HCT116 (cell line): ENCODE measurements around the gene KANK4. TPM values are rescaled to one million over a fixed set of nuclear protein-coding genes. Genes with fewer than 3 reads are reported as not detected.

Experiments used
- ATAC-seq: fragments of 200-7000 bp; cut with Tn5 transposase; 2 replicates; pipeline ENCODE4 v1.9.1; 2020; ENCODE audit warnings: mild to moderate bottlenecking, moderate library complexity
- BruUV-seq: library from RNA; stranded (reverse); fragments of 400-500 nt; replicated peaks from 2 replicates; lab custom pipeline; 2021; lab: Mats Ljungman, UMichigan
- CTCF ChIA-PET: fragments of 300-600 bp; sonication (Branson Sonifier 250); formaldehyde crosslinking; loops from one replicate; lab custom pipeline; 2021; ENCODE audit warnings: antibody characterized with exemption; lab: Charles Lee
- POLR2A ChIA-PET: fragments of 300-600, 350-600 bp; sonication (Branson Sonifier 250); formaldehyde crosslinking; loops from one replicate; lab custom pipeline; 2021; ENCODE audit warnings: antibody characterized with exemption; lab: Charles Lee
- RAD21 ChIA-PET, 2 experiments: fragments of 300-600 bp; sonication (Branson Sonifier 250); formaldehyde crosslinking; loops; one replicate each; lab custom pipeline; 2023; ENCODE audit warnings: low total read pairs in 2 of 2; ENCODE audit not compliant: uncharacterized antibody in 2 of 2, unreplicated experiment in 2 of 2, low non-redundant PET in 1 of 2; lab: Charles Lee
- DNase-seq: peaks from one replicate; pipeline ENCODE4 v3.0.0-alpha.2; 2010; ENCODE audit warnings: low read depth, low spot score
- H2AFZ ChIP-seq: fragments of 200-600 bp; shearing (Covaris generic), sonication (generic); 2 replicates; pipeline ENCODE4 v1.6.1; 2017; ENCODE audit warnings: low read depth, mixed run types, mixed read lengths, antibody characterized with exemption, low read length; ENCODE audit not compliant: poor library complexity, severe bottlenecking
- H3K27ac ChIP-seq: 2 replicates; pipeline ENCODE4 v1.5.1; 2012; ENCODE audit warnings: low read depth, low read length
- H3K27me3 ChIP-seq: fragments of 200-600 bp; sonication (generic); 2 replicates; pipeline ENCODE4 v1.6.1; 2016; ENCODE audit warnings: mixed run types, low read length, mixed read lengths; ENCODE audit not compliant: insufficient read depth
- H3K36me3 ChIP-seq, 2 experiments: fragments of 200-500 bp in 1 of 2; fragments of 200-600 bp in 1 of 2; sonication (Bioruptor generic) in 1 of 2; sonication (generic) in 1 of 2; 2 replicates each; pipeline versions ENCODE4 v1.5.1 to v1.6.1; 2014 to 2016; ENCODE audit warnings: low read length in 2 of 2, inconsistent platforms in 1 of 2, mixed read lengths in 1 of 2, mixed run types in 1 of 2; ENCODE audit not compliant: insufficient read depth in 2 of 2, control insufficient read depth in 1 of 2
- H3K4me1 ChIP-seq, 2 experiments: fragments of 200-600 bp in 1 of 2; sonication (generic) in 1 of 2; 2 replicates each; pipeline versions ENCODE4 v1.5.1 to v1.6.1; 2012 to 2017; ENCODE audit warnings: low read length in 2 of 2, inconsistent platforms in 1 of 2, mild to moderate bottlenecking in 1 of 2, mixed read lengths in 1 of 2, mixed run types in 1 of 2, moderate library complexity in 1 of 2; ENCODE audit not compliant: insufficient read depth in 2 of 2, control insufficient read depth in 1 of 2
- H3K4me2 ChIP-seq: fragments of 200-600 bp; sonication (generic); 2 replicates; pipeline ENCODE4 v1.6.1; 2017; ENCODE audit warnings: mixed run types, low read length, mixed read lengths
- H3K4me3 ChIP-seq, 2 experiments: fragments of 200-600 bp in 1 of 2; sonication (generic) in 1 of 2; replicated peaks in 1 of 2; 2 replicates each; pipeline ENCODE4 v1.5.1; 2011 to 2016; ENCODE audit warnings: low read length in 2 of 2, control low read depth in 1 of 2, low read depth in 1 of 2, mild to moderate bottlenecking in 1 of 2, mixed read lengths in 1 of 2, mixed run types in 1 of 2
- H3K79me2 ChIP-seq: fragments of 200-600 bp; sonication (generic); 2 replicates; pipeline ENCODE4 v1.6.1; 2017; ENCODE audit warnings: mild to moderate bottlenecking, mixed run types, low read length, moderate library complexity, mixed read lengths; ENCODE audit not compliant: insufficient read depth
- H3K9ac ChIP-seq: fragments of 200-600 bp; sonication (generic); 2 replicates; pipeline ENCODE4 v1.6.1; 2016; ENCODE audit warnings: low read length, mixed read lengths
- H3K9me2 ChIP-seq: fragments of 200-600 bp; sonication (generic), shearing (Covaris generic); 2 replicates; pipeline ENCODE4 v1.6.1; 2017; ENCODE audit warnings: mixed run types, mild to moderate bottlenecking, moderate library complexity; ENCODE audit not compliant: insufficient read depth
- H3K9me3 ChIP-seq, 2 experiments: fragments of 200-500 bp in 1 of 2; fragments of 200-600 bp in 1 of 2; sonication (Bioruptor generic) in 1 of 2; sonication (generic) in 1 of 2; 2 replicates each; pipeline ENCODE4 v1.6.1; 2014 to 2017; ENCODE audit warnings: low read length in 2 of 2, mixed read lengths in 2 of 2, inconsistent platforms in 1 of 2, low read depth in 1 of 2, mild to moderate bottlenecking in 1 of 2, mixed run types in 1 of 2, moderate library complexity in 1 of 2; ENCODE audit not compliant: control insufficient read depth in 1 of 2, insufficient read depth in 1 of 2
- H4K20me1 ChIP-seq: fragments of 200-600 bp; sonication (generic), shearing (Covaris generic); 2 replicates; pipeline ENCODE4 v1.6.1; 2017; ENCODE audit warnings: mixed run types, mild to moderate bottlenecking, moderate library complexity; ENCODE audit not compliant: insufficient read depth
- CEBPB ChIP-seq: IDR thresholded peaks from 2 replicates; pipeline ENCODE4 v1.6.1; 2012; ENCODE audit warnings: low read depth
- EZH2 ChIP-seq: fragments of 200-600 bp; sonication (generic); IDR thresholded peaks from 2 replicates; pipeline ENCODE4 v1.6.1; 2017; ENCODE audit warnings: antibody characterized with exemption, mixed run types
- FOSL1 ChIP-seq: IDR thresholded peaks from 2 replicates; pipeline ENCODE4 v1.6.1; 2012; ENCODE audit warnings: low read depth
- JUND ChIP-seq: IDR thresholded peaks from 2 replicates; pipeline ENCODE4 v1.6.1; 2012
- RAD21 ChIP-seq: IDR thresholded peaks from 2 replicates; pipeline ENCODE4 v1.6.1; 2012; ENCODE audit warnings: low read depth, mild to moderate bottlenecking
- SRF ChIP-seq: IDR thresholded peaks from 2 replicates; pipeline ENCODE4 v1.6.1; 2012; ENCODE audit warnings: low read depth
- YY1 ChIP-seq: IDR thresholded peaks from 2 replicates; pipeline ENCODE4 v1.6.1; 2011; ENCODE audit warnings: low read length, low read depth, moderate library complexity, mild to moderate bottlenecking; ENCODE audit not compliant: insufficient replicate concordance; ENCODE audit errors: extremely low read depth
- ZFX ChIP-seq: fragments of 450-650 bp; IDR thresholded peaks from 2 replicates; pipeline ENCODE4 v1.6.1; 2017
- intact Hi-C: fragments of 100-400 bp; cut with micrococcal nuclease; formaldehyde crosslinking; loops from 2 replicates; pipeline ENCODE4 v1.10.0; 2022
- total RNA-seq: library from RNA; stranded (reverse); gene quantifications from one replicate; pipeline ENCODE4 v1.2.1, GENCODE V29; 2021; ENCODE audit not compliant: unreplicated experiment
- TF ChIP-seq, protein P1 (sequence below), 3 experiments: fragments of 200-600 bp in 1 of 3; sonication (generic) in 1 of 3; IDR thresholded peaks in 2 of 3; conservative IDR thresholded peaks in 1 of 3; 2 replicates each; pipeline ENCODE4 v1.5.1; 2012 to 2017; ENCODE audit warnings: low read depth in 2 of 3, low read length in 2 of 3, antibody characterized with exemption in 1 of 3, borderline replicate concordance in 1 of 3, control low read depth in 1 of 3, mild to moderate bottlenecking in 1 of 3, mixed read lengths in 1 of 3, mixed run types in 1 of 3, moderate library complexity in 1 of 3; ENCODE audit not compliant: insufficient read depth in 1 of 3

KANK4 gene
- total RNA-seq, 1 experiment from 2014 or later: not detected

DNA sequence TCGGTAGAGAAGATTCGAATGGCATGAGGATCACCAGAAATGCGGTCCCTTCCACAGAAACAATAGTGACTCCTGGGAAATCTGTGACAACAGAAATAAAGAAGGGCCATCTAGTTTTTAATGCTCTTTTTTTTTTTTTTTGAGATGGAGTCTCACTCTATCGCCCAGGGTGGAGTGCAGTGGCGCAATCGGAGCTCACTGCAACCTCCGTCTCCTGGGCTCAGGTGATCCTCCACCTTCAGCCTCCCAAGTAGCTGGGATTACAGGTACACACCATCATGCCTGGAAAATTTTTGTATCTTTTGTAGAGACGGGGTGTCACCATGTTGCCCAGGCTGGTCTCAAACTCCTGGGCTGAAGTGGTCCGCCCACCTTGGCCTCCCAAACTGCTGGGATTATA is 80.7 kb downstream of the KANK4 start:
- no TSS peak for BruUV-seq

DNA sequence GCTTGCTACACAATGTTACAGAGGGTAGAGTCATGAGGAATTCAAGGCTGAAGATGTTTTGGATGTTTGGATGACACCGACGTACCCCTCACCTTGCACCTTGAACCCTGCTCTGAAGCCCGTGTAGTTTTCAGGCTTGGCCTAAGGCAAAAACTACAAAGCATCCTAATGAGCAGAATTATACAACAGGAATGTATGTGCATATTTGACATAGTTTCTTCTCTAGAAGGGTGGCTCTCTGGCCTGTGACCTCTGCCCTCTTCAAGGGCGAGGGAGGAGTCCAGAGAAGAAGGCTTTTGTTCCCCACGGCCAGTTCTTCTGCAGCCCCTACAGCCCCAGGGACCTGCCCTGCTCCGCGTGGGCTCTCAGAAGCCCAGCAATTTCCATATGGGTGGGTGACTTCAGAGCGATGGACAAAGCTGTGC is 81.3 kb downstream of the KANK4 start:
- Histone ChIP-seq H2AFZ (no peak overlapping the region), H3K36me3 (no peaks in the 10 kb centered on the region), H3K27me3 (no peaks in the 10 kb centered on the region), H3K4me3 (no peak overlapping the region), H3K4me1 (peaks cover 0 to 26% of the 10 kb centered on the region in 2 experiments; a peak in 2 of 4 replicates), H3K9me2 (no peaks in the 10 kb centered on the region), H3K4me2 (no peak overlapping the region), H3K79me2 (no peaks in the 10 kb centered on the region), H3K27ac (no peak overlapping the region), H3K9ac (no peak overlapping the region), H3K9me3 (no peaks in the 10 kb centered on the region), H4K20me1 (no peaks in the 10 kb centered on the region)
- ChIA-PET RAD21 (no interaction called here), CTCF (no interaction called here), POLR2A (no interaction called here)
- no peak for TF ChIP-seq JUND
- TF ChIP-seq, protein P1, sequence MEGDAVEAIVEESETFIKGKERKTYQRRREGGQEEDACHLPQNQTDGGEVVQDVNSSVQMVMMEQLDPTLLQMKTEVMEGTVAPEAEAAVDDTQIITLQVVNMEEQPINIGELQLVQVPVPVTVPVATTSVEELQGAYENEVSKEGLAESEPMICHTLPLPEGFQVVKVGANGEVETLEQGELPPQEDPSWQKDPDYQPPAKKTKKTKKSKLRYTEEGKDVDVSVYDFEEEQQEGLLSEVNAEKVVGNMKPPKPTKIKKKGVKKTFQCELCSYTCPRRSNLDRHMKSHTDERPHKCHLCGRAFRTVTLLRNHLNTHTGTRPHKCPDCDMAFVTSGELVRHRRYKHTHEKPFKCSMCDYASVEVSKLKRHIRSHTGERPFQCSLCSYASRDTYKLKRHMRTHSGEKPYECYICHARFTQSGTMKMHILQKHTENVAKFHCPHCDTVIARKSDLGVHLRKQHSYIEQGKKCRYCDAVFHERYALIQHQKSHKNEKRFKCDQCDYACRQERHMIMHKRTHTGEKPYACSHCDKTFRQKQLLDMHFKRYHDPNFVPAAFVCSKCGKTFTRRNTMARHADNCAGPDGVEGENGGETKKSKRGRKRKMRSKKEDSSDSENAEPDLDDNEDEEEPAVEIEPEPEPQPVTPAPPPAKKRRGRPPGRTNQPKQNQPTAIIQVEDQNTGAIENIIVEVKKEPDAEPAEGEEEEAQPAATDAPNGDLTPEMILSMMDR (IDR thresholded peaks at IDR 0.05 in 2 of 3, conservative IDR thresholded peaks at IDR 0.05 in 1 of 3; ENCODE audit: borderline replicate concordance in 1 of 3, insufficient read depth in 1 of 3, low read depth in 2 of 3, low read length in 2 of 3): no peak
- TF ChIP-seq SRF: no peak
- no peak for TF ChIP-seq CEBPB
- TF ChIP-seq RAD21: no peak
- TF ChIP-seq FOSL1: no peak
- no TSS peak for BruUV-seq
- DNase-seq (no peak), ATAC-seq (peak; percentile 29; the same call in 1 of the 2 replicates)
- intact Hi-C loops: no loop called here

More for the DNA sequence above, 80.7 kb downstream of the KANK4 start:
- H3K9me2 ChIP-seq: no peaks in the 10 kb centered on the region
- no peak overlapping the region for H3K4me2 ChIP-seq
- POLR2A ChIA-PET: no interaction called here
- no peaks in the 10 kb centered on the region for H3K79me2 ChIP-seq
- no peak overlapping the region for H3K4me3 ChIP-seq
- no peaks in the 10 kb centered on the region for H3K36me3 ChIP-seq
- H3K9ac ChIP-seq: no peak overlapping the region
- ATAC-seq (no peak), DNase-seq (no peak)
- intact Hi-C loops: no loop called here
- H3K4me1 ChIP-seq: peaks cover 0 to 26% of the 10 kb centered on the region in 2 experiments; a peak in 2 of 4 replicates
- CTCF ChIA-PET: no interaction called here
- TF ChIP-seq ZFX (no peak), EZH2 (no peak), FOSL1 (no peak), YY1 (no peak)
- no peaks in the 10 kb centered on the region for H3K9me3 ChIP-seq
- no peak overlapping the region for H3K27ac ChIP-seq
- no peaks in the 10 kb centered on the region for H3K27me3 ChIP-seq
- H4K20me1 ChIP-seq: no peaks in the 10 kb centered on the region
- no peak overlapping the region for H2AFZ ChIP-seq
- RAD21 ChIA-PET: no interaction called here
